Liver (tissue), 9 donors: ENCODE results near the gene PPFIBP1. TPM values are rescaled to one million over a fixed set of nuclear protein-coding genes. Genes with fewer than 3 reads are reported as not detected.

Experiments used
- DNase-seq: peaks from one replicate; pipeline ENCODE4 v3.0.0-alpha.2; 2017; ENCODE audit warnings: low spot score
- H3K27ac ChIP-seq, 2 donors: one replicate each; pipeline ENCODE4 v1.7.0; 2013; ENCODE audit warnings: inconsistent platforms in 2 of 2, low read length in 2 of 2, control low read depth in 1 of 2, low read depth in 1 of 2, mild to moderate bottlenecking in 1 of 2
- H3K27me3 ChIP-seq, 4 donors: one replicate each; pipeline versions ENCODE4 v1.6.1 to v1.7.0; 2013; ENCODE audit warnings: low read length in 3 of 4, inconsistent platforms in 1 of 4, mild to moderate bottlenecking in 1 of 4, moderate library complexity in 1 of 4; ENCODE audit not compliant: control insufficient read depth in 4 of 4, insufficient read depth in 4 of 4
- H3K36me3 ChIP-seq, 4 donors: one replicate each; pipeline versions ENCODE4 v1.6.1 to v1.7.0; 2013; ENCODE audit warnings: low read length in 3 of 4, mild to moderate bottlenecking in 3 of 4, low read depth in 1 of 4, moderate library complexity in 1 of 4; ENCODE audit not compliant: control insufficient read depth in 4 of 4, insufficient read depth in 3 of 4
- H3K4me1 ChIP-seq, 4 donors: one replicate each; pipeline versions ENCODE4 v1.6.1 to v1.7.0; 2013; ENCODE audit warnings: low read length in 3 of 4, mild to moderate bottlenecking in 3 of 4, moderate library complexity in 1 of 4; ENCODE audit not compliant: control insufficient read depth in 4 of 4, insufficient read depth in 4 of 4
- H3K4me3 ChIP-seq, 3 donors: one replicate each; pipeline versions ENCODE4 v1.6.1 to v1.7.0; 2013; ENCODE audit warnings: low read length in 3 of 3, control low read depth in 1 of 3, low read depth in 1 of 3, mild to moderate bottlenecking in 1 of 3
- H3K9ac ChIP-seq, 2 donors: one replicate each; pipeline ENCODE4 v1.7.0; 2013; ENCODE audit warnings: low read length in 2 of 2, mild to moderate bottlenecking in 2 of 2, moderate library complexity in 2 of 2, control low read depth in 1 of 2, low read depth in 1 of 2
- H3K9me3 ChIP-seq, 4 donors: one replicate each; pipeline versions ENCODE4 v1.6.1 to v1.7.0; 2013; ENCODE audit warnings: low read length in 3 of 4; ENCODE audit not compliant: control insufficient read depth in 4 of 4
- ATF3 ChIP-seq: IDR thresholded peaks from 2 replicates; pipeline ENCODE4 v1.6.1; 2016; ENCODE audit warnings: antibody characterized with exemption
- CTCF ChIP-seq: fragments of 150-350 bp; IDR thresholded peaks from 2 replicates; pipeline ENCODE4 v1.5.1; 2017; ENCODE audit warnings: improper control_type of control experiment, low read depth, low read length; ENCODE audit not compliant: missing input control
- EGR1 ChIP-seq, 2 donors: IDR thresholded peaks; 2 replicates each; pipeline ENCODE4 v1.6.1; 2016 to 2018; ENCODE audit warnings: antibody characterized with exemption in 2 of 2, low read depth in 2 of 2
- FOXA1 ChIP-seq: IDR thresholded peaks from 2 replicates; pipeline ENCODE4 v1.6.1; 2016; ENCODE audit warnings: antibody characterized with exemption
- FOXA2 ChIP-seq: IDR thresholded peaks from 2 replicates; pipeline ENCODE4 v1.6.1; 2016; ENCODE audit warnings: antibody characterized with exemption
- GABPA ChIP-seq, 2 donors: IDR thresholded peaks in 1 of 2; conservative IDR thresholded peaks in 1 of 2; 2 replicates each; pipeline ENCODE4 v1.6.1; 2016; ENCODE audit warnings: antibody characterized with exemption in 2 of 2, mild to moderate bottlenecking in 1 of 2, moderate library complexity in 1 of 2
- HNF4A ChIP-seq, 2 donors: conservative IDR thresholded peaks; 2 replicates each; pipeline ENCODE4 v1.6.1; 2016; ENCODE audit warnings: antibody characterized with exemption in 2 of 2, mild to moderate bottlenecking in 2 of 2
- HNF4G ChIP-seq: IDR thresholded peaks from 2 replicates; pipeline ENCODE4 v1.6.1; 2016; ENCODE audit warnings: antibody characterized with exemption
- JUND ChIP-seq, 2 donors: IDR thresholded peaks; 2 replicates each; pipeline ENCODE4 v1.6.1; 2016; ENCODE audit warnings: antibody characterized with exemption in 2 of 2
- MAX ChIP-seq: IDR thresholded peaks from 2 replicates; pipeline ENCODE4 v1.6.1; 2016; ENCODE audit warnings: antibody characterized with exemption
- NR2F2 ChIP-seq: IDR thresholded peaks from 2 replicates; pipeline ENCODE4 v1.6.1; 2016; ENCODE audit warnings: antibody characterized with exemption
- RAD21 ChIP-seq, 2 donors: IDR thresholded peaks; 2 replicates each; pipeline ENCODE4 v1.6.1; 2016; ENCODE audit warnings: antibody characterized with exemption in 2 of 2, mild to moderate bottlenecking in 2 of 2
- REST ChIP-seq: IDR thresholded peaks from 2 replicates; pipeline ENCODE4 v1.6.1; 2016; ENCODE audit warnings: antibody characterized with exemption, mild to moderate bottlenecking
- RXRA ChIP-seq, 2 donors: IDR thresholded peaks; 2 replicates each; pipeline ENCODE4 v1.6.1; 2017 to 2018; ENCODE audit warnings: antibody characterized with exemption in 2 of 2, mild to moderate bottlenecking in 1 of 2
- SP1 ChIP-seq: IDR thresholded peaks from 2 replicates; pipeline ENCODE4 v1.6.1; 2018; ENCODE audit warnings: antibody characterized with exemption, mild to moderate bottlenecking
- TAF1 ChIP-seq: conservative IDR thresholded peaks from 2 replicates; pipeline ENCODE4 v1.6.1; 2016; ENCODE audit warnings: antibody characterized with exemption, mild to moderate bottlenecking
- YY1 ChIP-seq: IDR thresholded peaks from 2 replicates; pipeline ENCODE4 v1.6.1; 2016; ENCODE audit warnings: antibody characterized with exemption, mild to moderate bottlenecking
- ZBTB33 ChIP-seq: IDR thresholded peaks from 2 replicates; pipeline ENCODE4 v1.6.1; 2016; ENCODE audit warnings: antibody characterized with exemption
- whole genome bisulfite sequencing: extraction: QIAGEN DNeasy Blood & Tissue Kit; methylation state at CpG from one replicate; pipeline ENCODE4 v1.1.7; 2013; 5-methylcytosine and 5-hydroxymethylcytosine counted together
- polyA plus RNA-seq, 2 donors: library from polyadenylated mRNA; stranded (reverse) in 1 of 2; unstranded in 1 of 2; fragments of 200-250 nt in 1 of 2; fragments of >200 nt in 1 of 2; fragmentation: Nextera tagmentation in 1 of 2; extraction: Ambion mirVana in 1 of 2; gene quantifications; one replicate each; pipeline versions ENCODE4 v1.2.1 to v1.2.3, GENCODE V29; 2013 to 2015
- total RNA-seq, 2 donors: library from RNA; depleted of rRNA; stranded (reverse); fragments of >200 nt; gene quantifications; one replicate each; pipeline ENCODE4 v1.2.3, GENCODE V29; 2014
- donor health status: healthy.
- donor health status: healthy.
- donor health status: healthy.
- donor health status: healthy.
- donor health status: healthy.

Gene PPFIBP1
- total and polyA plus RNA-seq, 4 donors = 10.5 to 65.8 (median 17.4) TPM

- Histone ChIP-seq H3K4me1 (no peaks in the 10 kb centered on the region), H3K9ac (no peak overlapping the region), H3K9me3 (no peaks in the 10 kb centered on the region), H3K4me3 (no peak overlapping the region), H3K27me3 (no peaks in the 10 kb centered on the region), H3K36me3 (no peaks in the 10 kb centered on the region), H3K27ac (no peak overlapping the region)
- no peak for DNase-seq
- 87% methylated on average over 5 of the region's 5 CpGs for WGBS
- TF ChIP-seq ATF3 (no peak), JUND (IDR thresholded peaks at IDR 0.05) (no peak), RXRA (IDR thresholded peaks at IDR 0.05) (no peak), NR2F2 (no peak), FOXA1 (no peak), EGR1 (IDR thresholded peaks at IDR 0.05; ENCODE audit: low read depth in 2 of 2) (no peak), RAD21 (IDR thresholded peaks at IDR 0.05) (no peak), HNF4A (conservative IDR thresholded peaks at IDR 0.05) (no peak), GABPA (IDR thresholded peaks at IDR 0.05 in 1 of 2, conservative IDR thresholded peaks at IDR 0.05 in 1 of 2) (no peak), REST (no peak), FOXA2 (no peak), HNF4G (no peak), MAX (no peak), YY1 (no peak), CTCF (no peak), SP1 (no peak), TAF1 (no peak), ZBTB33 (no peak)
Observed at GRCh38 chr12:27508736-27509431, 15.1 kb upstream of the PPFIBP1 start.
